ENCODE measurements around the gene TTC13.

- TF ChIP-seq ATF3 (IDR thresholded peaks at IDR 0.05) (no peak), JUND (IDR thresholded peaks at IDR 0.05) (no peak), REST (IDR thresholded peaks at IDR 0.05) (no peak), CTCF (IDR thresholded peaks at IDR 0.05; ENCODE audit: low read depth, low read length, missing input control) (no peak)
Measured at GRCh38 chr1:231027971-231028370, 49.3 kb upstream of the TTC13 start.
